Epidermal melanocyte (primary cell): ENCODE measurements around the gene SLC25A13.

Experiments used
- DNase-seq: peaks from one replicate; pipeline ENCODE4 v3.0.0; 2011; ENCODE audit warnings: low spot score; ENCODE audit not compliant: insufficient read length

SLC25A13 gene

DNA sequence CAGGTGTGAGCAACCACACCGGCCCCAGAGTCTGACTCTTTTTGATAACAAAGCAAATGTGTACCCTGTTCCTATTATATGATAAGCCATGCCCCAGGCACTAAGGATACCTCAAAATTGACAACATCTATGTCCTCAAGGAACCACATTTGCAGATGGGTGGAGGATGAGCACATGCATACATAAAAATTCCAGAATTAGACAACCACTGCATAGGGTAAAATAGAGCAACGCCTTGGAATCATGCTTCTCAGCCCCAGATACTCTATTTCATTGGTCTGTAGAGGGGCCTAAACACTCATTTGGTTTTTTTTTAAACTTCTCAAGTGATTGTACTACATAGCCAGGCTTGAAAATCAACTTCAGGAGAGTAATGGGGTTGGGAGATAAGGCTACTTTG is 78.7 kb downstream of the SLC25A13 start:
- DNase-seq = no peak

DNA sequence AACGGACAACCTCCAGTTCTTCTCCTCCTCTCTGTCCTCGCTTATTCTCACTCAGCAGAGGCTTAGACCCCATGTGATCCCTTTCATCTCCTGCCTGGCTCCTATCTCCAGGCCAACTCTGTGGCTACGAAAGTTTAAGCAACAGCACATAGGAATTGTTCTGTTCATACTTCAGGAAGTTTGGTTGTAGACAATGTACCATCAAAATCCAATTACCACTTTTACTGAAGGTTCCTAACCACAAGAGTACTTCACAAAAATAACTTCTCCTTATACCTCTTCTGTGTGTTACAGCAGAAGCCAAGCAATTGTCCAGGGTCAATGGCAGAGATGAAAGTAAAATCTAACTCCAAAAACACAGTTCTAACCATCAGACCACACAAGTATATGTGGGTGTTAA is 80.0 kb downstream of the SLC25A13 start:
- no peak for DNase-seq

DNA sequence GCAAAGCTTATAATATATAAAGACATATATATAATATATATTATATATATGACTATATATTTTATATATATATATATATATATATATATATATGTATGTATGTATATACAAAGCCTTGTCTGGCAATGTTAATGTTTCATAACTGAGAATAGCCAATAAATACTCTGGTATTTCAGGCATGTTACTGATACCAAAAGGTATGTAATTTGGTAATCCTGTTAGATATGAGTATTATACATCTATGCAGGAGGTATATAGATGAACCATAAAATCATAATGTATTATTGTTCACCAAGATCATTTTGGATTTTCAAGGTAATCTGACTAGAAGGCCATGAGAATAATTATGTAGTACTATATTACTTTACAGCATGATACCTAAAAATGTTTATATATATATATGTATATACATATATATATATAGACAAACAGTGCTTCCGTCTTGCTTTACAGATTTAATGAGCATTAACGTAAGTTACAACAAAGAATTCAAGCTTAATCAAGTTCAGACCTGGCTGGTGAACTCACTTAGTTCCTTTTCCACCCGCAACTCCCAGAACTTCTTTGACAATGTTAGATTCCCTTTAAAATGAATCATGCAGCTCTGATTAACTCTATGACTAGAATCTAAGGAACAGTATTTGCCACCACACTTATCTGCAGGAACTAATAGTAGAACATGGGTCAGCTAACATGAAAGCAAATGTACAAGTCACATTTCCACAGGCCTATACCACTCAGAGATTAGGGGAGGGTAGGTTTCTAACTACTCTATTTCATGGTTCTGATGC is 82.7 kb downstream of the SLC25A13 start:
- no peak for DNase-seq

DNA sequence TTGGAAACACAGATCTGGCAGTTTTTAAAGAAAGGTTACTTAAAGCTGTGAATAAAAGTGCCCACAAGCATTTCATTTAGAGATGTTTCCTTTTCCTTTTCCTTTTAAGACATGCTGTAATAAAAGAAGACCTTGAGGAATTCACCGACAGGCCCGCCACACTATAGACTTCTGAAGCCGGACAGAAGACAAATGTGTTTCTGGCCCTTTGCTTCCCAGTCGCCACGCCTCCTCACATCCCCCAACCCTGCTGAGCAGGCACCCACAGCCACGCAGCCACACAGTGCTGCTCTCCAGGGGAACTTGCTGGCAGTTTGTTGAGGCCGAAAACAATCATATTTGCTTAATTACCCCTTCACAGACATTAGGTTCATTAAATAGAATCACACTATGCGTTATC is 83.4 kb downstream of the SLC25A13 start:
- no peak for DNase-seq

DNA sequence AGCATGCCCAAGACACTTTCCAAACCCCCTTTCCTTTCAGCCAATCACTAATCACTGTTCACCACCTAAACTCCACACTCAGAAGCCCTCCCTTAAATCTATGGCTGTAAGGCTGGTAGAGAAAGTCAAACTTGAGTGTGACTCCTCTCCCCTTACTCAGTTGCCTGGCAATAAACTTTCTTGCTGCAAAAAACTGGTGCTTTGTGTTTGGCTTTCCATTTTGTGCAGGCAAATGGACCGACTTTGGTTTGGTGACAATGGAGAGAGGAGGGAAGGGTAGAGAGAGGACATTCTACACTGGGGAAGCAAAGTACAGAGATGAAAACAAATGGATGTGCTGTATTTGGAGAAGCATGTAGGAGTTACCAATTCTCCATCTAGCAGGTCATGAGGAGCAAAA is 84.9 kb downstream of the SLC25A13 start:
- no peak for DNase-seq

DNA sequence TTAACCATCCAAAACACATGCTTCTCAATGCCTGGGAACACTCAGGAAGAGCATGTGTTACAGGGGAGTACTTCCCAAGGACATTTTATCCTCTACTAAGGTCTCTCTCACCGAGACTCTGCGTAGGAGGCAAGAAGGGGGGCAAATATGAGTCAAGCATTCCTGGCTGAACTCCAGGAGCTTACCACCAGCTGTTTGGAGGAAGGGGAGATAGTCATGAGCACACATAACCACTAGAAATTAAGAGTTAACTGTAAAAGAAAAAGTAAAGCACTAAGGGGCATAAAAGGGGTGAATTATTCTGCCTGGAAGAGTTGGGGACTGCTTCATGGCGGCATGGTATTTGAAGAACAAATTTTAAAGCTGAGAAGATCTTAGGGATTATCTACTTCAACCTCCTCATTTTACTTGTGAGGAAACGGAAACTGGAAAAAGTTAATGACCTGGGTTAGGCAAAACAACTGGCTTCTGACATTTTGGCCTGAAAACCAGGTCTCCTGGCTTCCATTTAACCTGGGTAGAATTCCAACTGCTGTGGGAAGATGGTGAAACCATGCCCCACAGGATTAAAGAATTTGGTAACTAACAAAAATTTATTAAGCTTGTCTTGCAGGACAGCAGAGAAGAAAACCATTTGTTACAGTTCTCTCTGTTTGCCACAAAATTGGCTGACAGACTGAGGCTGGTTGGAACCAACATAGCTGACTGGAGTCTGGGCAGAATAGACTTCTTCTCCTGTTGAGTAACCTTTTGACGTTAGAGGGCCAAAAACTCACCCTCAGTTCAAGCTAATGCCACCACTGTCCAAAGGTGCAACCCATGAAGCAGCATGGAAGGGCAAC is 85.5 kb downstream of the SLC25A13 start:
- DNase-seq = no peak

DNA sequence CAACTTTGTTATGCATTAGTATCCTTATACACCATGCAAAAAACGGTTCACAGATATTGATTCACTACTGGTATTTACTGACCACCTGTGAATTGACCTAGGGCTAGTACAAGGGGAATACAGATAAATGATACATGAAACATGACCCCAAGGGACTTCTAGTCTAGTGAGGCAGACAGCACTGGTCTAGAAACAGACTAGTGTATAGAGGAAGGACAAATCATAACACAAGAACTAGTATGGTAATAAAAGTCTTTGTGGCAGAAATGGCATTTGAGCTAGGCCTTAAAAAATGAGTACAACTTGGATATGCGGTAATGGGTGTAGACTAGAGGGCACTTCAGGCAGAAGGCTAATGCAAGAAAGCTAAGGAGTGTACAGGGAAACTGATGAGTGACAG is 86.6 kb downstream of the SLC25A13 start:
- no peak for DNase-seq

DNA sequence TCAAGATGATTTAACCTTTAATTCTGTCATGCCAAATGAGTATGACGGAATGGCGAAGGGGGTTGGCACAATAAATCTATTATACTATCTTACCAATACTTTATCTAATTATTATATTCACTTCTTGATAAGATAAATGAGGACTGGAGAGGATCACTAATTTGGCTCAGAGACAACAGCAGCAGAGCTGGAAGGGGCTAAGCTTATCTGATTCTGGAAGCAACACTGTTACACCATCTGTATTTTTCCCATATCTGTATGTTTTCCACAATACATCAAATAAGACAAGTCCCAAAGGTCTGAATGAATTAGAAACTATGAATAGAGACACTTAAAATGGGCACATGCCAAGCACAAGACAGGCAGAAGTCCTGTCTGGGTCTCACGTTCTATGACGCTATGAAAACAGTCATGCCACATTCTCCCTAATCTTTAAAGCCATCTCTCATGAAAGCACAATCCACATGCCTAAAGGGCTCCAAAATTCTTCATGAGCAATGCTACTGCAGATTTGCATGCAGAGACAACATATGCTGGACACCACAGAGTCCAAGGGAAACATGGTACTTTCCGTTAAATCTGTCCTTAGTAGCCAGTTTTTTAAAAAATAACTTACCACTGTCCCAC is 88.3 kb downstream of the SLC25A13 start:
- DNase-seq = no peak

DNA sequence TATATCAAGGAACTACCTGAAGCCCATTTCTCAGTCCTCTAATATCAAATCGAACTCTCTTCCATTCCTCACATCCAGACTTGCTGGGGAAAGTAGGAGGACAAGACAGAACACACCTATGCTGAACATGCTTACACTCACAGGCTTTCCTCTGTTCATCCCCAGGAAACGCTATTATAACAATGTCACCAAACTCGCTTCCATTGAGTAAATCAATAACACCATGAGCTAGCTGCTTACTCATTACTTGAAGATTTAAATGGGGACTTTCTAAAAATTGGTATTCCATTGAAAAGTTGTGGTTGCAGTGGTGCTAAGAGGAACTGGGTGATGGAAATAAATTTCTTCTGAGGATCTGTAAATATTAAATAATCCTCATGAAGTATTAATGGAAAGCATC is 88.8 kb downstream of the SLC25A13 start:
- DNase-seq = no peak

DNA sequence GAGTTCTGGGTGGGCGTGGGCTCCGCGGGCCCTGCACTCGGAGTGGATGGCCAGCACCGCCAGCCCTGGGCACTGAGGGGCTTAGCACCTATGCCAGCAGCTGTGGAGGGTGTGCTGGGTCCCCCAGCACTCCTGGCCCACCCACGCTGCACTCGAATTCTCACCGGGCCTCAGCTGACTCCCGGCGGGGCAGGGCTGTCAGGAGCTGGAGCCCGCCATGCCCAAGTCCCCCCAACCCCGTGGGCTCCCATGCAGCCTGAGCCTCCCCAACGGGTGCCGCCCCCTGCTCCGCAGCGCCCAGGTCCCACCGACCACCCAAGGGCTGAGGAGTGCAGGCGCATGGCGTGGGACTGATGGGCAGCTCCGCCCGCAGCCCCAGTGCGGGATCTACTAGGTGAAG is 93.1 kb downstream of the SLC25A13 start:
- DNase-seq = no peak

DNA sequence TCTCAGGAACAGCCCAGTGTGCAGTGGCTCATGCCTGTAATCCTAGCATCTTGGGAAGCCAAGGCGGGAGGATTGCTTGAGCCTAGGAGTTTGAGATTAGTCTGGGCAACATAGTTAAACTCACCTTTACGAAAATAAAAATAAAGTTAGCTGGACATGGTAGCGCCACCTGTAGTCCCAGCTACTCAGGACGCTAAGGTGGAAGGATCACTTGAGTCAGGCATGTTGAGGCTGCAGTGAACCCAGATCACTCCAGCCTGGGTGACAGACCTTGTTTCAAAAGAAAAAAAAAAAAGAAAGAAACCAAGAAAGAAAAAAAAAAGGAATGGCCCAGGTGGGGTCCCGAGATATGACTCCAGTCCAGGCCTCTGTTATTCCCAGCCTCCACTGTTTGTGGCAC is 96.6 kb downstream of the SLC25A13 start:
- no peak for DNase-seq

DNA sequence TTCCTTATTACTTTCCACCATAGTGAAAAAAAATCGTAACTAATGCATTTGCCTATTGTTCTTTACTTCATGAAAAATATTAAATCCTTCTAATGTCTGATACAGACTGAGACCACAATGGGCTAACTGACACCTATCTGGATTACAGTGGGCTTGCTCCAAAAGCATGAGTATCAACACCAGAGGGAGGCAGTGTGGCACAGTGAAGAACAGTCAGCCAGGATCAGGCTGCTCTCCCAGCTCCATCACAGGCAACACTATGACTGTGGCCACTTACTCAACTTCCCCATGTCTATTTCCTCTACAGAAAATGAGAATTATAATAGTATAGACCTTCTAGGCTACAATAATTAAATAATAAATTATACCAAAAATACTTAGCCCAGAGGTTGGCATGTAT is 97.2 kb downstream of the SLC25A13 start:
- no peak for DNase-seq

DNA sequence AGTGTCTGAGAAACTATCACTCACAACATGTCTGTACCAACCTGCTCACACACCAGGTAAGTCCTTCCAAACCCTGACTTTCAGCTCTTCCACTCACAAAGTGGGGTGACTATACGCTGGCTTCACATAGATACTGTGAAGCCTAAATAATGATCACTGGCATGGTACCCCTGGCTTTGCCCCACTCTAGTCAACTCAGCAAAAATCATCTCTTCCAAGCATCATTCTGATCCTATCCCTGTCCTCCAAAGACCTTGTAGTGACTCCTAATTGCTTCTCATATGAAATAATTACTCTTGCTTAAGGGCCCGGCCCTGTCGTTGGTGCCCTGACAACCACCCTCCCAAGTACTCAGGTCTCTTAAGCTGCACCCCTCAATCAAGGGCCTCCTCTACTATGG is 97.8 kb downstream of the SLC25A13 start:
- DNase-seq = no peak

DNA sequence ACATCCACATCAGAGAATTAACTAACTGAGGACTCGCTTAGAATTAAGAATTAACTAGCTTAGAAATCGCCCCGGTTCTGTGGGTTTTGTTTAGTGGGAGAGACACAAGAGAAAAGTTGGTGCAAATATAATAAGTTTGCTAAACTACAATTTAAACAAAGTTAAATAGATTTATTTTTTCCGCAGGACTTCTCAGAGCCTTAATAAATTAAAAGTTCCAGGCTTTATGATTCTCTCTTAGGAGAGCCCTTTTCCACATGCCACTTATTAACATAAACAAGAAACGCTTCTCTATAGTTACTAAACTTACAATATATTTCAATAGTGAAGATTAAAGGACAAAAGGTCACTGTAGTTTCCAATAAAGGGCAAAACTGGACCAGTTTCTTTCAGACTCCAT is 100.0 kb downstream of the SLC25A13 start:
- no peak for DNase-seq

DNA sequence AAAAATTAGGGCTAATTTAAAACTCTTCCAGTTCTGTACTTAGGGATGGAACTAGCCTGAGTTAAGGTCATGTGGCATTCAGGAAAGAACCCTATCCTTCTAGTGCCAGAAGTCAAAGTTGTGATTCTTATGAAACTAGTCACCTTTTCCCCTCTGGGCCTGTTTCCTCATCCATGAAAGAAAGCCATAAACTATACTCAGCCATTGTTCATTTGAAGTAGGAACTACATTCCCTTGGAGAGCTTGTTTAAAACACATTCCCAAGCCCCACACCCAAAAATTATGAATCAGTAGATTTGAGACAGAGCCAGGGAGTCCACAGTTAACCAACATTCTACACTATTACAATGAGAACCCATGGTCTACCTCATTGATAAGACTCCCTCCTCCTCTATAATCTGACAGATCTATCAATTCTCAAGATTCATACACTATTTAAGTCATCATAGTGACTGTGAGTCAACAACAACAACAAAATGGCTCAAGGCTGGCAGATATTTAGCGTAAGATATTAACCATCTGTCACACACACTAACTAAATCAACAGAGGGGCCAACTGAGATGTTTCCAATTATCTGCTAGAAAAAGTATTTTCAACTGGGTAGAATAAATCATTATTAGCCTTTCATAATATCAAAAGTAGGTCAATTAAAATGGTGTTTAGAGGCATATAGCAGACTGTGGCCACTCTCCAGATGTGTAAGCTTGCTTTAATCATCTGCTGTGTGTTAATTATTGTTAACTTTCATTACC is 102.3 kb downstream of the SLC25A13 start:
- no peak for DNase-seq

DNA sequence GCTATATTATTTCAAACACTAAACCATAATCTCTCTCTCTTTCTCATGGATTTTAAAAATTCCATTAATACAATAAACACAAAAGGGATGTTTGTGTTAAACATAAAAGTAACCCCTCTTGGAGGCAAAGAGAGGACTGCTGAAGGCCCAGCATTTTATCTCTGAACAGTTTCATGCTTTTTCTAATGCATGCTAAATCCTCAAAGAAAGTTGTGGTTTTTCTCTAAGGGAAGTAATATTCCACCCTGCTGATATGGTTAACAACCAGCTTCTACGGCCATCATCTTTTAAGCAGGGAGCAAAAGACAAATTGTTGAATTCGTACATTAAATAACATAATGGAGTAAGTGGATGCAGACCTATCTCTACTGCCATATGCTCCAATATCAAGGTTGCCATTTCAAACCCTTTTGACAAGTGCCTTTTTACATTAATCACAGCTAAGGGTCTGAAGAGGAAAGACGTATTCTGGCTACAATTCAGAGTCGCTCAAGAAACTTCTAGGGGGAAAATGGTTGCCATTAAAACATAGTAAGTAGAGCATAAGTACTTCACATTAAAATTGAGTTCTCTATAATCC is 103.1 kb downstream of the SLC25A13 start:
- no peak for DNase-seq

DNA sequence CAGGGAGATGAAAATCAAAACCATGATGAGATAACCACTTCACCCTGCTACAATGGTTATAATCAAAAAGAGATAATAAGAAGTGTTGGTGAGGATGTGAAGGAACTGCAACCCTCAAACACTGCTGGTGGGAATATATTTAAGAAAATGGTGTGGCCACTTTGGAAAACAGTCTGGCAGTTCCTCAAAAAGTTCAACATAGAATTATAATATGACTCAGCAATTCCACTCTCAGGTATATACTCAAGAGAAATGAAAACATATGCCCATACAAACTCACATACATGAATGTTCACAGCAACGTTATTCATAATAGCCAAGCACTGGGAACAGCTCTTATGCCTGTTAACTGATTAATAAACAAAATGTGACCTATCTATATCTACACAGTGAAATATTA is 104.8 kb downstream of the SLC25A13 start:
- DNase-seq = no peak

DNA sequence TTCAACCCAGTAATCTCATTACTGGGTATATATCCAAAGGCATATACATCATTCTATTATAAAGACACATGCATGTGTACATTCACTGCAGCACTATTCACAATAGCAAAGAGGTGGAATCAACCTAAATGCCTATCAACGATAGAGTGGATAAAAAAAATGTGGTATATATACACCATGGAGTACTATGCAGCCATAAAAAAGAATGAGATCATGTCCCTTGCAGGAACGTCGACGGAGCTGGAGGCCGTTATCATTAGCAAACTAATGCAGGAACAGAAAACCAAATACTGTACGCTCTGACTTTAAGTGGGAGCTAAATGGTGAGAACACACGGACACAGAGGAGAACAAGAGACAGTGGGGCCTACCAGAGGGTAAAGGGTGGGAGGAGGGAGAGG is 105.5 kb downstream of the SLC25A13 start:
- no peak for DNase-seq

DNA sequence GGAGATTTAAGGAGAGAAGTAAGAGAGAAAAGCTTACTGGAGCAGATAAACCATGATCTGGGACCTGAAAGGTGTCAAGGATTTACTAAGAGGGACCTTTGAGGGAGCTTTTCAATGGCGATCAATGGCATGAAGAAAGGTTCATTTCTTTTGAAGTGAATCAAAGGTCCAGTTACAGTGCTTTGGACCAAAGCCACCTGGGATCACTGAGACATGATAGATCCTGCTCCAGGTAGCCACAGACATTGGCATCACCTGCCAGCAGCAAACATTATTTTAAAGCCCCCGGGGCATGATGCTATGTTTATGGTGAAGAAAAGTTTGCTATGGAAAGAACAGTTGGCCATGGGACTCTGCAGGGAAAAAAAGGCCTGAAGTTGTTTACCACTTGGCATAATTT is 109.4 kb downstream of the SLC25A13 start:
- no peak for DNase-seq

DNA sequence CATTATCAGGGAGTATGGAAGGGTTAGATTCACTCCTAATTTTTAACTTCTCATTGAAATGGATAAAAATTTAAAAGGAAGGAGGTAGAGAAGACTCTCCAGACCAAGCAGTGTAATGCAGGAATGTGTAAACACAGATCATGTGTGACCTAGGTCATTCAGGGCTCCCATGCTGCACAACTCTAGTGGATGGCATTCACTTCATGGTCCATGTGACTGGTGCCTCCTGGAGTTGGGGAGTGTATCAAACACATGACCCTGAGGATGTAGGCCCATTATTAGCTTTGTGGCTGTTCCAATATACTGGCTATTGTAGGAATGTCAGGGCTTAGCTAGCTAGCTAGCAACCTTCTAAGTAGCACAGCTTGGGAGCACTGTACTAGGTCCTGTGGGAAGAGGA is 109.9 kb downstream of the SLC25A13 start:
- no peak for DNase-seq

DNA sequence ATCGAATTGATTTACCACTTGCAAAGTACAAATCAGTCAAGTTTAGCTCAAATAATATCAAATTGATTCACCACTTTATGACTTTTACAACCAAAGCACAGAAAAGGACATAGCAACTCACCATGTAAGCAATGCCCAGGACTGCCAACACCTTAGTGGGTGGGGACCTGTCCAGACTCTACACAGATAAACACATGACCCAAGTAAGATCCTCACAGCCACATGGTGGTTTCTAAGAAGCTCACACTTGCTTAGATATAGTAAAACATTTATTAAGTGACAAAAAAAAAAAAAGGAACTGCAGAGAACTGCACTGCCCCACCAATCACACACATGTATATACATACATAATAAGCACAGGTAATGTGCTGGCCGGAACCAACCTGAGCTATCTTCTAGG is 116.2 kb downstream of the SLC25A13 start:
- no peak for DNase-seq
